SJCRH30 (cell line): ENCODE measurements around the gene NETO1. TPM values are rescaled to one million over a fixed set of nuclear protein-coding genes. Genes with fewer than 3 reads are reported as not detected.
A peak's percentile ranks its signal among the peaks of the same experiment; 100 is the strongest.

ENCODE experiments used
- DNase-seq, 2 experiments: peaks; one replicate each; pipeline ENCODE4 v3.0.0-alpha.2; 2015 to 2020
- H3K27ac ChIP-seq: fragments of 250-450 bp; sonication (Bioruptor Pico); 2 replicates; pipeline ENCODE4 v1.5.1; 2020; ENCODE audit warnings: mild to moderate bottlenecking, moderate library complexity
- H3K27me3 ChIP-seq: fragments of 250-450 bp; sonication (Bioruptor Pico); 2 replicates; pipeline ENCODE4 v1.5.1; 2020; ENCODE audit warnings: mild to moderate bottlenecking, moderate library complexity
- H3K36me3 ChIP-seq: fragments of 250-450 bp; sonication (Bioruptor Pico); 2 replicates; pipeline ENCODE4 v1.5.1; 2020; ENCODE audit warnings: mild to moderate bottlenecking, moderate library complexity
- H3K4me1 ChIP-seq: fragments of 250-450 bp; sonication (Bioruptor Pico); 2 replicates; pipeline ENCODE4 v1.5.1; 2020; ENCODE audit warnings: mild to moderate bottlenecking, moderate library complexity
- H3K4me3 ChIP-seq: fragments of 250-450 bp; sonication (Bioruptor Pico); 2 replicates; pipeline ENCODE4 v1.5.1; 2020; ENCODE audit warnings: mild to moderate bottlenecking, moderate library complexity
- H3K9me3 ChIP-seq: fragments of 250-450 bp; sonication (Bioruptor Pico); replicated peaks from 2 replicates; pipeline ENCODE4 v1.5.1; 2020; ENCODE audit warnings: mild to moderate bottlenecking, moderate library complexity
- total RNA-seq: library from RNA; depleted of rRNA; stranded (reverse); fragments of >200 nt; shearing (Covaris generic); gene quantifications from 2 replicates; pipeline ENCODE4 v1.2.3, GENCODE V29; 2014

Gene NETO1
- total RNA-seq, 1 experiment from 2014 or later, result not detected

DNA sequence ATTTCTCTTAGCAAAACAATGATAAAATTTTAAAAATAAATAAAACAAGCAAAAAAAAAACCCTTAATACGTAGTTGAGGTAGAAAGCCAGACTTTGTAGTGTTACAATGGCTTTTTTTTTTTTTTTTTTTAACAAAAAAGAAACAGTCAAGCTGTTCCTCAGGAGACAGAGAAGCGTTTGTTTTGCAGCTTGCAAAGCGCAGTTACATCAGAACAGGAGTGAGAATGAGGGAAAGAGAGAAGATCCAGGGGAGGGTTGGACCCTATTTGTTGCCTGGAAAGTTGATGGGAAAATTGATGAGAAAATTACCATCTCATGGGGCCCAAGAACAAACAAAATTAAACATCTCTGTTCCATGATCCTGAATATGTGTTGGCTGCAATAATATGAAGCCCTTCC is 146.5 kb downstream of the NETO1 start:
- no peak for DNase-seq
- H3K4me3 ChIP-seq, result no peak overlapping the region
- no peaks in the 10 kb centered on the region for H3K9me3 ChIP-seq
- no peaks in the 10 kb centered on the region for H3K36me3 ChIP-seq
- H3K27ac ChIP-seq, result no peak overlapping the region
- H3K27me3 ChIP-seq, result no peaks in the 10 kb centered on the region
- peaks cover 4% of the 10 kb centered on the region; the same call in 1 of the 2 replicates for H3K4me1 ChIP-seq

DNA sequence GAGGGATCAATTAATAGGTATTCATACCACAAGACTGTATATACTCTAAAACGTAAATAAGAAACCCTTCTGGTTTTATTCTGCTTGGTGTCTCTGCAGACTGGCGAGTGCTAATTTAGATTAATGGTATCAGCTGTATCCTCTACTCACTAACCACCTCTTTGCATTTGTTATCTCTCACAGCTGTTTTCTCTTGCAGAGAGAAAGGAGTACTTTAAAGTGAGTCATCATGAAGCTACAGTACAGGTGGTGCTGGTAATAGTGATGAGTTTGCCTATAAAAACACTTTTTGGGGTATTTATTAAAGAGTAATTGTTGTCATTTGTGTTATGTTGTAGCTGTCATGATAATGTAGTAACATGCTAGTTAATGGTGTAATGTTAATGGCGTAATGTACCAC is 147.7 kb downstream of the NETO1 start:
- DNase-seq, result peak; percentile 10 to 53
- no peak overlapping the region for H3K27ac ChIP-seq
- peaks cover 4% of the 10 kb centered on the region; the same call in 1 of the 2 replicates for H3K4me1 ChIP-seq
- H3K4me3 ChIP-seq, result no peak overlapping the region
- H3K27me3 ChIP-seq, result no peaks in the 10 kb centered on the region
- H3K9me3 ChIP-seq, result no peaks in the 10 kb centered on the region
- no peaks in the 10 kb centered on the region for H3K36me3 ChIP-seq

DNA sequence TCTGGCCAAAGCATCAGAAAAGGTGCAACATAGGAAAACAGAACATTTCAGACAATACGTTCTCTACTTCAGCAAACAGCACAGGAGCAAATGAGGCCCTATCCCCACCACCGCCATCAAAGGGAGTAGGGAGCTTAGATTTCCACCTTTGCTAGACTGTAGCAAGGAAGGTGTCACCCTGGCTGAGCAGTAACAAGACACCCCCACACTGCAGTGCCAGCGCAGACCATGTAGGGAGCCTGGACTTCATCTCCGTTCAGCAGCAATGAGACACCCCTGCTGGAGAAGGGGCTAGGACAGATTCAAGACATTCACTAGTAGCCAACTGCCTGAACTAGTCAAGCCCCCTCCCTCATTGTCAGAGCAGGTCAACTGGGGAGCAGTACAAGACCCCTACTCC is 163.6 kb downstream of the NETO1 start:
- Histone ChIP-seq H3K4me3 (no peak overlapping the region), H3K9me3 (no peaks in the 10 kb centered on the region), H3K36me3 (no peaks in the 10 kb centered on the region), H3K4me1 (peaks cover 2% of the 10 kb centered on the region; the same call in 1 of the 2 replicates), H3K27me3 (no peaks in the 10 kb centered on the region), H3K27ac (no peak overlapping the region)
- DNase-seq, result no peak

DNA sequence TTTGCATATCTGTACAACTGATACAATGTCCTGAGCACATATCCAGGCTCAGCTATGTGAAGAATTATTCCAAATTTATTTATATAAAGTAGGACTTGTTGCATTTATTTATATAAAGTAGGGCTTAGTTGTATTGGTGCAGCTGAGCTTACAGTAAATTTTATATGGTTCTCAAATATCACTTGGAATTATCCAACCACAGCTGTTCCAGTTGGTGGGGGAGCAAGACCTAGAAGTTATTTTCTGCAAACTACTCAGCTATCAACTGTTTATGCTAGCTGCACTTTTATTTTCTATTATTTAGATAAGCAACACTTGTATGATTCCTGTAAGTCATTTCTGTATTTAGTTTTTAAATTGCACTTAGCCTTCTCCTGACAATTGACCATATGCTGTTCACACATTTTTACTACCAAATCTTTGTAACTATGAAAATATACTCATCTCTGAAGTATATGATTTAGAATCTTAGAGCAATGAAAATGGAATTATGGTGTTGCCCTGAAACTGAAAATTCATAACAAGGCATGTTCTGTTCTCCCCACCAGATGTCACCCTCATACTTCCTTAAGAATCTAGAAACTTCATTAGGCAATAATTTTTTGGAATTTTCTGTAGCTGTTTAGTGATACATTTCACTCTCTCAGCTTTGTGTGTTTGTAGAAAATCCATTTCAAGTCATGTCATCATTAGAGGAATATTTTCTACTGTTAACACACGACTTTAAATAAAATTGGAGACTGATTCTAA is 166.7 kb downstream of the NETO1 start:
- Histone ChIP-seq H3K9me3 (no peaks in the 10 kb centered on the region), H3K27ac (peak overlapping the region; percentile 49), H3K4me1 (peaks cover 2% of the 10 kb centered on the region; the same call in 1 of the 2 replicates), H3K36me3 (no peaks in the 10 kb centered on the region), H3K4me3 (no peak overlapping the region), H3K27me3 (no peaks in the 10 kb centered on the region)
- DNase-seq, result peak; percentile 21 to 58

DNA sequence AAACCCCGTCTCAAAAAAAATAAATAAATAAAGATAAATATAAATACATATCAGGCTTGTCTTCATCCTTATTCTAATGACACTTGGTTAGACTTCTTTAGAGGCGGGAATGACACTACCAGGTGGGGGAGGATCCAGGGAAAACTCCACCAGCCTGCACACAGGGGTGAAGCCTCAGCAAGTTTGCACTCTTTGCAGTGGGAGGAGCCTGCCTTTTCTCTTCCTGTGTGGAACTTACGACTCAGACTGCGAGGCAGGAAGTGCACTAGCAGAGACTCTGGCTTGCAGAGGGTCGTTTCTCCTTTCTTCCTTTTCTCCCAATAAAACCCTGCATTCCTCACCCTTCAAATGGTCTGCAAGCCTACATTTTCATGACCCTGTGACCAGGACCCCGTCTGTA is 170.1 kb downstream of the NETO1 start:
- Histone ChIP-seq H3K36me3 (no peaks in the 10 kb centered on the region), H3K4me3 (no peak overlapping the region), H3K27ac (no peak overlapping the region), H3K9me3 (no peaks in the 10 kb centered on the region), H3K27me3 (no peaks in the 10 kb centered on the region), H3K4me1 (peaks cover 2% of the 10 kb centered on the region; the same call in 1 of the 2 replicates)
- DNase-seq, result peak in 1 of 2 experiments; percentile 2

DNA sequence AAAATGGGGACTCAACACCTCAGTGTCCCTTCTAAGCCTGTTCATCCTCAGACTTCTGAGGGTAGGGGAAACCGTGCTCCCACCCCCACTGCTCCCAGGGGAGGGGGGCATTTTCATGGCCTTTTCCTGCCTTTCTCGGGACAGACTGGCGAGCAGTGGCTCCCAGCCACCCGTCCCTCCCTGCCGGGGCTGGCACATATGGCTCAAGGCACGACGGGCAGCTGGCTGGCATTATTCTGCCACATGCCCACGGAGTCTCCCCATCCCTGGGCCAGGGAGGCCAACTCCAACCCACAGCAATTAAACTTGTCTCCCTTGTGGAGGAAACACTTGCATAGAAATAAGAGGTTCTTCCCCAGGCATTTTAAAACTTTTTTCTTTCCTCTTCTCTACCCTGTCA is 175.2 kb downstream of the NETO1 start:
- no peaks in the 10 kb centered on the region for H3K4me1 ChIP-seq
- H3K27me3 ChIP-seq, result no peaks in the 10 kb centered on the region
- H3K36me3 ChIP-seq, result no peaks in the 10 kb centered on the region
- no peak overlapping the region for H3K27ac ChIP-seq
- H3K4me3 ChIP-seq, result no peak overlapping the region
- DNase-seq, result no peak
- H3K9me3 ChIP-seq, result no peaks in the 10 kb centered on the region
